ENCODE measurements around the gene MPHOSPH10.

DNA sequence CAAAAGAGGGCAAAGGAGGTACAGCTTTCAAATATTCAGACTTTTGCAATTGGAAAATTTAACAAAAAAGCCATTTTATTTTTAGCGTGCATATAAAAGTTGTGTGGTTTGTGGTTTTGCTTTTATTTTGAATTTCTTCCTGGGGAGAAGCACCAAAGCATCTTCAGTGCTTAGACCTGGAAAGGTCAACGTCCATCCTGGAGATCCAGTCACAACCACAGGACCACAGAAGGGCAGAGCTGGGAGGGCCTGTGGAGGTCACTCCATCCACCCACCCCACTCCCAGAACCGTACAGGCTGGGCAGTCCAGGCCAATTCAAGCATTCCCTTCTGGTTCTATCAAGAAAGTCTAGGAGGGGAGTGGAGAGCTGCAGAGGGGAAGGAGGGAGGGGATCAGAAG lies 43.8 kb downstream of the MPHOSPH10 start:
- TF ChIP-seq, protein P1, sequence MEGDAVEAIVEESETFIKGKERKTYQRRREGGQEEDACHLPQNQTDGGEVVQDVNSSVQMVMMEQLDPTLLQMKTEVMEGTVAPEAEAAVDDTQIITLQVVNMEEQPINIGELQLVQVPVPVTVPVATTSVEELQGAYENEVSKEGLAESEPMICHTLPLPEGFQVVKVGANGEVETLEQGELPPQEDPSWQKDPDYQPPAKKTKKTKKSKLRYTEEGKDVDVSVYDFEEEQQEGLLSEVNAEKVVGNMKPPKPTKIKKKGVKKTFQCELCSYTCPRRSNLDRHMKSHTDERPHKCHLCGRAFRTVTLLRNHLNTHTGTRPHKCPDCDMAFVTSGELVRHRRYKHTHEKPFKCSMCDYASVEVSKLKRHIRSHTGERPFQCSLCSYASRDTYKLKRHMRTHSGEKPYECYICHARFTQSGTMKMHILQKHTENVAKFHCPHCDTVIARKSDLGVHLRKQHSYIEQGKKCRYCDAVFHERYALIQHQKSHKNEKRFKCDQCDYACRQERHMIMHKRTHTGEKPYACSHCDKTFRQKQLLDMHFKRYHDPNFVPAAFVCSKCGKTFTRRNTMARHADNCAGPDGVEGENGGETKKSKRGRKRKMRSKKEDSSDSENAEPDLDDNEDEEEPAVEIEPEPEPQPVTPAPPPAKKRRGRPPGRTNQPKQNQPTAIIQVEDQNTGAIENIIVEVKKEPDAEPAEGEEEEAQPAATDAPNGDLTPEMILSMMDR (IDR thresholded peaks at IDR 0.05) = no peak
- no peak for TF ChIP-seq POLR2A (IDR thresholded peaks at IDR 0.05)
- no peak for TF ChIP-seq EP300 (IDR thresholded peaks at IDR 0.05)
